NK-92 treated with Interleukin-12 subunit alpha and Interleukin-12 subunit beta, amount 100 ng/mL, for 24 hours (cell line): ENCODE data around the gene TMEM151A.

Experiments
- DNase-seq: peaks from one replicate; lab custom pipeline; 2025; lab: John Stamatoyannopoulos, UW

The TMEM151A gene

DNA sequence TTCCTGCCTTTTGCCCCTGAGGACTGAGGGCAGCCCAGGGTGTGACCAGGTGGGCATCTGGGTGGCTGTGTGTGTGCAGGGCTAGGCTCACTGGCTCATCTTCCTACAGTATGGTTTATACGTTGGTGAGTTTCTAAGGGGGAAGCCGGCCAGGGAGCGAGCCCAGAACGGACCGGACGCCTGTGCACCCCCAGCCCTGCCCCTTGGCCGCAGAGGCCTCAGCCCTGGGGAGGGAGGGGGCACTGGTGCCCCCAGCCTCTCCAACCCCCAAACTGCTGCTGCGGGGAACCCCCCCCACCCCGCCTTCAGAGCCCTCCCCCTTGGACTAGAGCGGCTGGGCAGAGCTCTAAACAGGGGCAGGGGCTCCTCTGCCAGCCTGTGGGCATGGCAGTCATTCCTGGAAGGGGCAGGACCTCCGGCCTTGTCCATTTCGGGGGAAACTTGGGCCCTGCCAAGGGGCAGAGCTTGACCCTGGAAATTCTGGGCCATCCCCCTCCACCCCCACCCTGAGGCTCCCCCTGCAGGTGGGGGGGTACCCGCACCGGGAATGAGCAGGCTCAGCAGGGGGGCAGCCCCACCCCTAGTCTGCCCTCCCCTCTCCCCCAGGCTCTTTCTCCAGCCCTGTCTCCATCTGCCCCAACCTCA, 8.1 kb upstream of the TMEM151A start:
- DNase-seq: no peak

- no peak for DNase-seq
Measured at GRCh38 chr11:66284526-66285078, 7.1 kb upstream of the TMEM151A start.

- no peak for DNase-seq
Measured at GRCh38 chr11:66285250-66285947, 6.3 kb upstream of the TMEM151A start.

DNA sequence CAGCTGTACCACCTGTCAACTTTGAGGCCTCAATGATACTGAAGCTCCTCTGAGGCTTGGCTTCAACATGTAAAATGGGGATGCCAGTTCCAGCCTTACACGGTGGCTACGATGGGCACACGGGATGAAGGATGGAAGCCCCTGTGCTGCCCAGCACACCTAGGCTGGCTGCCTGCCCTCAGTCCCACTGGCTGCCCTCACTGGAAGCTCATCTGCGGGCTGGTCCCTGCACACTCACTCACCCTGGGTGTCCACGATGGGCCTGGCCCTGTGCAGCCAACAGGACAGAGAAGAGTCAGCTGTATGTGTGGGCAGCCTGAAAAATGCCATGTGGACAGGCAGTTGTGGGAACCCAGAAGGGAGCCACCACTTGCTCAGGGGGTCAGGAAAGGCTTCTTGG, 5.0 kb upstream of the TMEM151A start:
- no peak for DNase-seq

- DNase-seq: no peak
Measured at GRCh38 chr11:66287211-66287888, 4.3 kb upstream of the TMEM151A start.

DNA sequence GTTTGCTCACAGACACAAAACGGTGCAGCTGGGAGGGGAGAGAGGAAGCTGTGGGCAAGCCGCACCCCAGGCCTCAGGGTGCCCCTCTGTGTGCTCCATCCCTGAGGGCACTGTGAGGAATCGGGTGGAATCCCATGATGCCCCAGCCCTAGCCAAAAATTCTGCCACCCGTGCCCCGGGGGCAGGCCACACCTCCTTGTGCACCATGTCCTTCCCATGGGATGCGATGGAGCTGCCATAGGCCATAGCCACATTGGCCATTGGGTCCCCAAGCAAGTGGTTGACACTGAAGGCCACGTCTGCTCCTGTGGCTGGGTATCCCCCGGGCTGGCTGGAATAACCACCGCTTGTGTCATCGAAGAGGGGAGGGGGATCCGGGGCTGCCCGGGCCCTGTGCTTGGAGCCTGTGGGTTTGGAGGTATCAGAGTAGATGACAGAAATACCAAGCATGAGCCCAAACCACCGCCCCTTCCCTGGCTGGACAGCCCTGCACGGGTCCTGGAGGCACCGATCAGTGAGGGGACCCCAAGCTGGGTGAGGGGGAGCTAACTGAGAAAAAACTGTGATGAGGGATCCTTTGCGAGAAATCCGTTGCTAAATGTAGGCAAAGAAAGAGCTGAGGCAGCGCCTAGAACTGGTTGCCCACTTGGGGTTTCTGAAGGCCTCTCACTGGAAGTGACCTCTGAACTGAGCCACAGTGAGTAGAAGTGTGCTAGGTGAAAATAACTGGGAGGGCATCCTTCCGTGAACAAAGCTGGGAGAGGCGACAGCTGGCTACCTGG, 3.6 kb upstream of the TMEM151A start:
- DNase-seq: no peak

DNA sequence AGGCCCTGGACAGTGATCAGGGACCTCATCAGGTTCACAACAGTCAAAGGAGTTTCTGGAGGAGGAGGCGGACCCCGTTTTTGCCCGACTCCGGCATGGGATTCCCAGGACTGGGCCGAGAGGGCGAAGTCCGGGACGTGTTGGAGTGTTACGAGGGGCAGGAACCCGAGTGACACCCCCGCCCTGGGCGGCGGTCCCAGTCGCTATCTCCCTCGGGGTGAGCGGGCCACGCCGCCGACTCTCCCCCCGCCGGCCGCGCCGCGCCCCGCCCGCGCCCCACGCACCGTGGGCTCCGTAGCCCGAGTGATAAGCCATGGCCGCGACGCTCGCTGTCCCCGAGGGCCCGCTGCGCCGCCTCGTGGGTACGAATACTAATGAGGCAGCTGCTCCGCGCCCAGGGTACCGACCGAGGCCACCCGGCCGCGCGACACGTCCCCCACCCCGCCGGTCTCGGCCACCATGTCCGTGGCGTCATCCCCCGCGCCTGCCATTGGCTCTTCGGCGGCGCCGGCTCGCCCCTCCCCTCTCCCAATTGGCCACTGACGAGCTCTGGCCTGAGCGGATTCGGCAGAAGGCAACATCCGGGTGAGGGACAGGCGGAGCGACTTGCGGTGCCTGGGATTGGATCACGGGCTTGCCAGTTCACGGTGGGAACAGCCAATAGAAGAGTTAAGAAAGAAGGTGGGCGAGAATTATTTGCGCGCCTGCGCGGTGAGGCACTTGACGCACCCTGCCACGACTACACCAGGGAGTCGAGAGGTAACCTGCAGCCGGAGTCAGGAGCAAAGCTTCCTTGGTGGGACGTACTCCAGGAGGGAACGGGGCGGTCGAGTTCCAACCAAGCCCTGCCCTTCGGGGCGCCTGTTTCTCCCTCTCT, 2.8 kb upstream of the TMEM151A start, which contains the start of gene YIF1A:
YIF1A (minus strand) TSS at position 473 of the 877 bp plus-strand sequence; CDS start at position 315, 158 bp downstream.
- DNase-seq: peak; percentile 99

DNA sequence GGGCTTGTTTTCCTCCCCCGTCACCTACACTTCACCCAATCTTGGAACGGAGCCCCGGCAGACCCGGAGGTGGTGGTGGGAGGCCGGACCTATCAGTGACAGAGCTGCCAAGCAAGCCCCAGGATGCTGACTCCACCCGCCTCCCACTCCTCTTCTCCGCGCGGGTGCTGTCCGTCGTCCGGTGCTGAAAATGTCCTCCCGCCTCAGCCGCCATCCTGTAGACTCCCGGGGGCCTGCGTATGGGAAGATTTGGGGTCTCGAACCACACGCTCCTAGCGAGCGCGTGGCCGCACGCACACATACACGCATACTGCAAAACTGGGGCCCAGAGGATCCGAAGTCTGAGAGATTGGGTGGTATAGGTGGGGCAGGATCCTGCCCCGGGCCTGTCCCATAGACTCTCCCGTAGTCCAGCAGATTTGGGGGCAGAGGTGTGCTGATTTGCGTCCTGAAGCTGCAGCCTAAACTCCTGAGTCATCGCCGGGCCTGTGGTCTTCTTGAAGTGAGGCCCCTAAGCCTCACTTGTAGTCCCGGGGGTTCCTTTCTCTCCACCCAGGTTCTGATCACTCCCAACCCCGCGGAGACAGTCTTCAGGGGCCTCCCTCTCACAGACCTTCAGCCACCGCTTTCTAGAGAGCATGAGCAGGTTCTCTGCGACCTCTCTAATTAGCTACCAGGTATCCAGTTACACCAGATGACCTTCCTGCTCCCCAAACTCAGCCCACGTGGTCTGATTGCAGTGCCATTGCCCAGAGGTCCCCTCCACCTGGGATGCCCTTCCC, 2.0 kb upstream of the TMEM151A start:
- no peak for DNase-seq

- DNase-seq: no peak
Measured at GRCh38 chr11:66290330-66290621, 1.4 kb upstream of the TMEM151A start.

- DNase-seq: no peak
Measured at GRCh38 chr11:66291303-66291705, 390 bp upstream of the TMEM151A start.

- DNase-seq: no peak
Measured at GRCh38 chr11:66292543-66293332, 1.0 kb downstream of the TMEM151A start.

DNA sequence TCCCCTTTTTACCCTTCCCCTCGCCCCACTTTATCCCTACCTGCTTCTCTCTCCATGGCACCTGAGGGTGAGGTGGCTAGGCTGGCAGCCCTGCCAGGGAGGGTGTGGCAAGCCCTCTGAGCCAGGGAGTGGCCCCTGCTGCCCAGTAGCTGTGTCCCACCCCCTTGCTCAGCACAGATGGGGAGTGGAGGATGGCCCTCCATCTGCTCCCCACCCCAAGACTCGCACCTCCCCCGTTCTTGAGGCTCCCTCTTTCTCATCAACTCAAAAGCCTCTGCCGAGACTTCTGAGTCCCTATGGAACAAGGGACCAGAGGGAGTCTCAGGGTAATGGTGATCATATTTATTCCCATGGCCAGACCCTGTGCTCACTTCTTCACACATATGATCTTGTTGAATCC, 1.7 kb downstream of the TMEM151A start:
- DNase-seq: no peak

- no peak for DNase-seq
Measured at GRCh38 chr11:66293777-66294625, 2.3 kb downstream of the TMEM151A start.

- no peak for DNase-seq
Measured at GRCh38 chr11:66294626-66295620, 3.2 kb downstream of the TMEM151A start.

DNA sequence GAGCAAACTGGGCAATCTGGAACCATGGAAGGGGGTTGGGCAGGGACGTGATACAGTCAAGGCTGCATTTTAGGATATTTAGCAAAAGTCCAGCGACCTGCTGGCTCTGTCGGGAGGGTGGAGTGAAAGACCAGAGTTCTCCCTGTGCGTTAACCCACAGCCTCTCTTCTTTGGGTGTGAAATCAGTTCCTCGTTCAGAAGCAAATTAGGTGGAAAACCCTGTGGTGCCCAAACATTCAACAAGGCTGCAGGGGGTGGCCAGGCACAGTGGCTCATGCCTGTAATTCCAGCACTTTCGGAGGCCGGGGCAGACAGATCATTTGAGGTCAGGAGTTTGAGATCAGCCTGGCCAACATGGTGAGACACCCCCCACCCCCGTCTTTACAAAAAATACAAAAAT, 5.9 kb downstream of the TMEM151A start:
- no peak for DNase-seq

DNA sequence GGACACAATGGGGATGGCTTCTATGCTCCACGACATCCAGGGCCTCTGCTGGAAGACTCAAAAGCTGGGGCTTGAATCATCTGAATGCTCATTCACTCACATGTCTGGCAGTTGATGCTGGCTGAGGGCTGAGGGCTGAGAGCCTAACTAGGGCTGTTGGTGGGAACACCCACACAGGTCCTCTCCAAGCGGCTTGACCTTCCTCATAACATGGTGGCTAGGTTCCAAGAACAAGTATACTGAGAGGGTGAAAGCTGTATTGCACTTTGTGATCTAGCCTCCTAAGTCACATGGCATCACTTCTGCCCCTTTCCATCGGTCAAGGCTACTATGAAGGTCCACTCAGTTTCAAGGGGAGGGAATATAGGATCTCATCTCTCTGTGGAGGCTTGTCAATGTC, 7.5 kb downstream of the TMEM151A start:
- DNase-seq: no peak

GRCh38 chr11:66302656-66303055, 11.0 kb downstream of the TMEM151A start:
- no peak for DNase-seq
